ENCODE data around the gene BCOR.

The BCOR gene

GRCh38 chrX:40013266-40014195 lies 84.2 kb downstream of the BCOR start:
- peak; percentile 26 for DNase-seq

GRCh38 chrX:40012868-40013265 lies 84.9 kb downstream of the BCOR start:
- peak; percentile 4 for DNase-seq

DNA sequence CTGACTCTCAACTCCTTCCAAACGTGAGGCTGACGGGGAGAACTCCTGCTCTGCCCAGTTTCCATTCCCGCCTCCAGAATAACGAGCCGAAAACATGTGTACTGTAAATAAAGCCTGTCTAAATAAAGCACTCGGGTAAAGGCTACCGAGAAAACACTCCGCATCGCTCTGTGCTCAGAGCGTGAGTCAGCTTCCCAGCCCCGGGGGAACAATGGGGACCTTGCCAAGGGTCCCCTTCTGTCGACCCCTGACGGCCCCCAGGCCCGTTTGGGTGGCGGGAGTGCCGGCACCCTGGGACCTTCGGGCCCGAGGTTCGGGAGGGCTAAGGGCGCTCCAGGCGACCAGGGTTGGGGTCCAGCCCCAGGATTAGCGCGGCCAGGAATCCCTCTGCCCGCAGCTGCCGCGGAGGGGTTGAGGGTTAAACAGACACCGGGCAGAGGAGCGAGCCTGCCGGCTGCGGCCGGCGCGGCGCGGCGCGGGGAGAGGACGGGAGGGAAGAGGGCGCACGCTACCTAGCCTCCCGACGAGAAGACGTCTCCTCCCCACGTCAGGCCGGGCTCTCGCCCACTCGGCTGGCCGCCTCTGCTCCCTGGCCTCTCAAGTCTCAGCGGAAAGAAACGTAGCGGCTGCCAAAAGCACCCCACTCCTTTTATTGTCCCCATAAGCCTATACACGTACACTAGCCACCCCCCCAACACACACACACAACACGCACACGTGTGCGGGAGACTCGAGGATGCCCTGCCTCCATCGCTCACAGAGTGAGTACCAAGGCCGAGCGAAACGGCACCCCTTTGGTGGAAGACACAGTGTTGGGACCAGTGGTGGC lies 85.5 kb downstream of the BCOR start:
- no peak for DNase-seq

- no peak for DNase-seq
Measured at GRCh38 chrX:40011322-40012038, 86.3 kb downstream of the BCOR start.

- DNase-seq, result no peak
Measured at GRCh38 chrX:40010550-40011321, 87.0 kb downstream of the BCOR start.

DNA sequence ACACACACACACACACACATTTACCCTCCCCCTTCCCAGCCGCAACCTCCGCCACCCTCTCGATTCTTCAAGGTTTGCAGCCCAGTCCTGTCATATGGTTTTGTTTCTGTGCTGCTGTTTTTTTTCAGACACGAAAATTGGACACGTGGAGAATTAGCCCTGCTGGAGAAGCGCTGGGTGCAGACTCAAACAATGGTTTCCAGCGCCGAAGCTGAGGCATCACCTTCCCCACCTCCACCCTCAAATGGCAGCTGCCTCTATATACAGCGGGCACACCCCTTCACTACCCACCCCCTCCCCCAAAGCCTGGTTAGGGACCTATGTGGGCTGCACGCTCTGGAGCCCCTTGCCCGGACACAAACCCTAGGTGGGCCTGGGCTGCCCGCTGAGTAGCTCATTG lies 87.9 kb downstream of the BCOR start:
- no peak for DNase-seq

- no peak for DNase-seq
Measured at GRCh38 chrX:40009462-40009851, 88.3 kb downstream of the BCOR start.

DNA sequence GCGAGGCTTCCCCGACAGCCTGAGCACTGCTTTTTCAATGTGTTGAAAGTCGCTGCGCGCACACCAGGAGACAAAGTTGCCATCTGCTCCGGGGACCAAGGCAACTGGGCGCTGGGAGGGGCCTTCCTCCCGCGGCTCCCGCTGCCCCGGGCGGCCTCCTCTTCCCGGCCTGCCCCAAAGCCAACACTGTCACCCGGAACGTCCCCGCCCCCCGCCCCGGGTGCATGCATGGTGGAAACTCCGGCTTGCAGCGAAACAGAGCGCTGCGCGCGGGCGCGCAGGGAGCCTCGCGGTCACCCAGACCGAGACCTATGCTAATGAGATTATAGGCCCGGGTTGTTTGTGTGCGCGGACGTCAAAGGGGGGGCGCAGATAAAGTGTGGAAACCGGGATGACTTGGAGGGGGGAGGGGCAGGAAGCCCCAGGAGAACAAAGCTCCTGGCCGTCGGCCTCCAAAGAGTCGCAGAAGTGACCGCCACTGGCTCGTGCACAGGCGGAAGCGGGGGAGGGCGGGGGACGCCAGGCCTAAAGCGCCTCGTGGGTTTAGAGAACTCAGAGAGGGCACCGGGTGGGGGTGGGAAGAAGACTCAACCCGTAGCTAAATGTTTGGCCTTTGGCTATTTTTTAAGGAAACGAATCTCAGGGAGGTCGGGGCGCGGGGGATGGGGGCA lies 88.8 kb downstream of the BCOR start:
- DNase-seq, result peak; percentile 9

DNA sequence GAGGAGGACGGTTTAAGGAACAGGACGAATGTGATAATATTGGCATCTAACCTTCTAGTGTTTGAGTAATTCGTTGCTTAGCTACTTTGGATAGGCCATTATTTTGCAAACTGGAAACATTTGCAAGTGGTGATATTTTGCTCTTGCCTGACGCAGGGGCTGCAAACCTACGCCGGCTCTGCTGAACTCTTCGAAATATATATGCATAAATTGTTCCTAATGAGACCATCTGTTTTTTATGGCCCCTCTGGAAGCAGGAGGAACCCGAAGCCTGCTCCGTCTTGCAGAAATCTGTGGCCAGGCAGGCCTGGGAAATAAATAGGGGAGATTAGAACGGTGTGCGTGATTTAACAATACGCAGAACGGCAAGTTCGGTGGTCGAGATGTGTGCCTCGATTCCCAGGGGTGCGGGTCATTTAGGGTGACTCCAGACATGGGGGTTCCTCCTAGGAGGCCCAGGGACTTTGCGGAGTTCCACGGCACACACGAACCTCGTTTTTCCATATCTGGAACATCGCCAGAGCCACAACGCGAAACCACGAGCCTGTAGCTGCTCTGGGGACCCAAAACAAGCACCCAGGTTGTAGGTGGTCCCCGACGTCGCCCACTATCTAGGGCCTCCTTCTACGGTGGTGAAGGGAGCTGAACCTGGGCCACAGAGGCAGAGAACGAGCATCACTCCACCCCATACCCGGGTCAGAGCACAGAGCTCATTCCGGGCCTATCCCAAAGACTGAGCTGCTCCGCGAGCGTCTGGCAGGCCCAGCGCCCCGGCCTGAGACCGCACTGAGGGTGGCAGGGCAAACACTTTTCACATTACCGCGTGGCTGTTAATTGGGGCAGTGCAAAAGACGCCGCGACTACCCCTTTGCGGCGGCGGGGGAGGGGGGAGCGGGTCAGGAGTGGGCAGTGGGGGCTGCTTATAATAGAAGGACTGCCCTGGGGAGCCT lies 89.7 kb downstream of the BCOR start:
- no peak for DNase-seq

DNA sequence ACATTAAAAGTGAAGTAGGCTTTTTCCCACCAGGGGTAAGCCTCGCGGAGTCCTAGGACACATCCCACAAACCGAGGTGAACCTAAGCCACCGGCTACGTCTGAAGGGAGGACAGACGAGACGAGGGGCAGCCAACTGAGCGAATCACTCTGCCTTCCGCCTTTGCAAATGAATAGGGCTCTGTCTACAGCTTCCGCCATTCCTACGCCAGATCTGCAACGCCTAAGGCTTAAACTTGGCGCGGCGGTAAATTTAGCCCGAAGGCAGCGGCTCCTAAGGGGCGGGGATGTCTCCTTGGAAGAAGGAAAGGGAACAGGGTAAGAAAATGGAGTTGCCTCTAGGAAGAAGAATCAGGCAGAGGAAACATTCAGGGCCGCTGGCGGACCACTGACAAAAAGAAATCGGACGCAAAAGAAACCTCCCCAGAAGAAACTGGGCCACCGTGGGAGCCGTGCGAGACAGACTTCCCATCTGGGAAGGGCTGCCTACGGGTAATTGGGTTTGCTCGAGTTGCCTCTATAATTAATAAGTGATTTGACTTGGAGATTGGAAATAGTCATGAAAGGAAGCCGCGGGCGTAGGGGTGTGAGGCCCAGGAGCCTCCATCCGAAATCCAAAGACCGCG lies 90.5 kb downstream of the BCOR start:
- DNase-seq, result no peak

DNA sequence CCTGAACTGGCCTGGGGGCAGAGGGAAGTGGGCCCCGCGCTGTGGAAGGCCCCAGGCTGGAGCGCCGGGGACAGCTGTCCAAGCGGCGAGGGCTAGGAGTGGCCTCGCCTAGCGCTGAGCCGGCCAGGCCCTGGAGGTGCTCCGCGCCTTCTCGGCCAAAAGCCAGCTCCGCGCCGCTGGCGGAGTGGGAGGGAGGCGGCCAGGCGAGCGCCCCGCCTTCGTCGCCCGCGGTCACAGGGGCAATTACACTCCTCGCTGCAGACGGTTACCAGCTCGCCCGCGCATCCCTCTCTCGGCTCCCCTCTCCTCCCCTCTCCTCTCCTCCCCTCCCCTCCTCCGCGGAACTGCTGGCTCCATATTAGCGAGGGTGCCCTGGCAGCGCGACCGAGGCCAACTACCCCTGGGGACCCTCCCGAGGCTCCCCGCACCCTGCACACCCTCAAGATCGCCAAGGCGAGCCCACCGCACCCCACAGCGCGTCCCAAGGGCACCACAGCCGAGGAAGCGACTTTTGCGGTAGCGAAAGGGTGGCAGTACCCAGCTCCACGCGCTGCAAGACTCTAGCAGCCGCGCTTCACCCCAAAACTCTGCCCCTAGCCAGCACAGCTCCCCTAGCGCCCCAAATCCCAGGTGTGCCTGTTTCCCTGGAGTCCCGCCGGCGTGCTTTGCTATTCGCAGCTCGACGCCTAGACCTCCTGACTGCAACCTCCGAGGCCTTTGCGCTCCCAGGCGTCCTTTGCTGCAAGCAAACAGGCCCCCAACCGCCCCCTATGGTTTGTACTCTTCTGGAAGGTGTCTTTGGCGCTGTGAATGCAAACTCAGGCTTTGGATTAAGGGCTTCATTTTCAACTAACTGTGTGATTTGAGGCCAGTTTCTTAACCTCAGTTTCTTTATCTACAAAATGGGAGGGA lies 91.4 kb downstream of the BCOR start:
- DNase-seq, result peak; percentile 6

DNA sequence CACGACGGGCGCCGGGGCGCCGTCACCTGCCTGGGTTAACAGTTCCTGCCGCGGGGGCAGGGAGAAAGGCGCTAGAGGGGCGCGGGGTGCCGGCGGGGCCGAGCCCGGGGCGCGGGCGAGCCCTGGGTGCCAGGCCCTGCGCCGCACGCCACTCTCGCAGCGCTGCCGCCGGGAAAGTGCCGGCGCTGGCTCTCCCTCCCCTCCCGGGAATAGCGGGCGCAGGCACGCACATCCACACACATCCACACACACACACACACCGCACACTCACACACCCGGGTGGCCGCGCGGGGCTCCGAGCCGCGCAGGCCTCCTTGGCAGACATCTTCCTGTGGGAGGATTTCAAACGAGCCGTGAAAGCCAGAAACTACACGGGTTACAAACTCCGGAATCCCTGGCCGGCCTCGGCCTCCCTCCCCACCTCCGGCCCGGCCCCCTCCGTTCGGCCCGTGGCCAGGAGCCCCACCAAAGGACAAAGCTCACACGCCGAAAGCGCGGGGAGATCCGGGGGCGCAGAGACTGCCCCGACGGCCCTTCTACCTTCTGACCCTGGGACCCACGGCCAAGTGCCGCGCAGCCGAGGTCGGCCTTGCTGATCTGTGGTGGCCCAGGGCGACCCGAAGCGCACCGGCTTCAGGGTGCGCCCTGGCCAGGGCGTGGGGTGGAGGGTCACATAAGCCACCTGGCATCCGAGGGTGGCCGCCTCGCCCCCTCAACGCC lies 92.3 kb downstream of the BCOR start:
- peak; percentile 3 for DNase-seq

- DNase-seq, result no peak
Measured at GRCh38 chrX:40004921-40005291, 92.9 kb downstream of the BCOR start.

- no peak for DNase-seq
Measured at GRCh38 chrX:40004246-40004535, 93.6 kb downstream of the BCOR start.

GRCh38 chrX:40003428-40004245 lies 94.1 kb downstream of the BCOR start:
- DNase-seq, result no peak

GRCh38 chrX:40003071-40003427 lies 94.7 kb downstream of the BCOR start:
- DNase-seq, result no peak
